Activated T-cell treated with anti-CD3 and anti-CD28 coated beads for 24 hours (primary cell): ENCODE data around the gene AFM.

Experiments
- DNase-seq: peaks from one replicate; pipeline ENCODE4 v3.0.0-alpha.2; 2020; ENCODE audit warnings: low read depth

The AFM gene

GRCh38 chr4:73481358-73481757 is at the start of gene AFM:
Gene AFM (plus strand): TSS chr4:73481745. CDS start chr4:73481776, 31 bp downstream.
- no peak for DNase-seq

- DNase-seq = no peak
Measured at GRCh38 chr4:73431813-73432168, 49.8 kb upstream of the AFM start.

GRCh38 chr4:73432169-73433000 is 49.2 kb upstream of the AFM start:
- no peak for DNase-seq

- no peak for DNase-seq
Measured at GRCh38 chr4:73433140-73433539, 48.4 kb upstream of the AFM start.

GRCh38 chr4:73434311-73434710 is 47.2 kb upstream of the AFM start:
- no peak for DNase-seq

- no peak for DNase-seq
Measured at GRCh38 chr4:73435984-73436383, 45.6 kb upstream of the AFM start, which contains the start of gene AFP. Gene AFP (plus strand): TSS chr4:73436221. CDS start chr4:73436263, 42 bp downstream.

GRCh38 chr4:73436674-73437557 is 44.6 kb upstream of the AFM start:
- no peak for DNase-seq

GRCh38 chr4:73437558-73437956 is 44.0 kb upstream of the AFM start:
- DNase-seq = no peak

GRCh38 chr4:73438048-73438447 is 43.5 kb upstream of the AFM start:
- DNase-seq = no peak

- no peak for DNase-seq
Measured at GRCh38 chr4:73438582-73439215, 42.8 kb upstream of the AFM start.

GRCh38 chr4:73439445-73439844 is 42.1 kb upstream of the AFM start:
- DNase-seq = no peak

GRCh38 chr4:73439991-73440390 is 41.6 kb upstream of the AFM start:
- no peak for DNase-seq

- DNase-seq = no peak
Measured at GRCh38 chr4:73440653-73441052, 40.9 kb upstream of the AFM start.

GRCh38 chr4:73442275-73442674 is 39.3 kb upstream of the AFM start:
- no peak for DNase-seq

GRCh38 chr4:73443224-73443623 is 38.3 kb upstream of the AFM start:
- no peak for DNase-seq

GRCh38 chr4:73445383-73446335 is 35.9 kb upstream of the AFM start:
- DNase-seq = no peak

- DNase-seq = no peak
Measured at GRCh38 chr4:73446336-73446938, 35.1 kb upstream of the AFM start.

- no peak for DNase-seq
Measured at GRCh38 chr4:73447671-73448070, 33.9 kb upstream of the AFM start.

GRCh38 chr4:73448448-73449203 is 32.9 kb upstream of the AFM start:
- DNase-seq = no peak

GRCh38 chr4:73450398-73451004 is 31.0 kb upstream of the AFM start:
- DNase-seq = no peak
